Hepatocyte (in vitro differentiated cells): ENCODE results near the gene HS3ST1.

ENCODE experiments used
- EZH2 ChIP-seq: fragments of 200-600 bp; sonication (generic); IDR thresholded peaks from 2 replicates; pipeline ENCODE4 v1.6.1; 2016; ENCODE audit warnings: antibody characterized with exemption, mild to moderate bottlenecking, borderline replicate concordance
- TF ChIP-seq, protein P1 (sequence below): fragments of 200-600 bp; sonication (generic); IDR thresholded peaks from 2 replicates; pipeline ENCODE4 v1.5.1; 2016; ENCODE audit warnings: antibody characterized with exemption, mild to moderate bottlenecking; ENCODE audit not compliant: poor library complexity

DNA sequence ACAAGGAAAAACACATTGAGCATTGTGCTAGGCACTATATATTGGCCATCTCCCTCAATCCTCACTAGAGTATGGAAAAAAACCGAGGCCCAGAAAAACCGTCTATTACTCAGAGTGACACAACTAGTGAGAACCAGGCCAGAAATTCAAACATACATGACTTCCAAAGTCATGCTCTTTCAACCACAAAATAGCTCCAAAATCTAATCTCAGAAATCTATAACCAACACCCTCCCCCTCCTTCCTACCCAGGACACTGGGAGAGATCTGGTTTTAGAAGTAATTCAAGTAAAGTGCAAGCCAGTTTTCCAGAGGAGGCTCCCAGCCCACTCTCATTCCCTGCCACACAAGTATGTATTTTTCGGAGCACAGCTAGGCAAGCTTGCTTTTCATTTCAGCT lies 7.6 kb downstream of the HS3ST1 start:
- TF ChIP-seq, protein P1, sequence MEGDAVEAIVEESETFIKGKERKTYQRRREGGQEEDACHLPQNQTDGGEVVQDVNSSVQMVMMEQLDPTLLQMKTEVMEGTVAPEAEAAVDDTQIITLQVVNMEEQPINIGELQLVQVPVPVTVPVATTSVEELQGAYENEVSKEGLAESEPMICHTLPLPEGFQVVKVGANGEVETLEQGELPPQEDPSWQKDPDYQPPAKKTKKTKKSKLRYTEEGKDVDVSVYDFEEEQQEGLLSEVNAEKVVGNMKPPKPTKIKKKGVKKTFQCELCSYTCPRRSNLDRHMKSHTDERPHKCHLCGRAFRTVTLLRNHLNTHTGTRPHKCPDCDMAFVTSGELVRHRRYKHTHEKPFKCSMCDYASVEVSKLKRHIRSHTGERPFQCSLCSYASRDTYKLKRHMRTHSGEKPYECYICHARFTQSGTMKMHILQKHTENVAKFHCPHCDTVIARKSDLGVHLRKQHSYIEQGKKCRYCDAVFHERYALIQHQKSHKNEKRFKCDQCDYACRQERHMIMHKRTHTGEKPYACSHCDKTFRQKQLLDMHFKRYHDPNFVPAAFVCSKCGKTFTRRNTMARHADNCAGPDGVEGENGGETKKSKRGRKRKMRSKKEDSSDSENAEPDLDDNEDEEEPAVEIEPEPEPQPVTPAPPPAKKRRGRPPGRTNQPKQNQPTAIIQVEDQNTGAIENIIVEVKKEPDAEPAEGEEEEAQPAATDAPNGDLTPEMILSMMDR = no peak
- TF ChIP-seq EZH2 = no peak
